ENCODE results near the gene SNX1.

Gene SNX1

DNA sequence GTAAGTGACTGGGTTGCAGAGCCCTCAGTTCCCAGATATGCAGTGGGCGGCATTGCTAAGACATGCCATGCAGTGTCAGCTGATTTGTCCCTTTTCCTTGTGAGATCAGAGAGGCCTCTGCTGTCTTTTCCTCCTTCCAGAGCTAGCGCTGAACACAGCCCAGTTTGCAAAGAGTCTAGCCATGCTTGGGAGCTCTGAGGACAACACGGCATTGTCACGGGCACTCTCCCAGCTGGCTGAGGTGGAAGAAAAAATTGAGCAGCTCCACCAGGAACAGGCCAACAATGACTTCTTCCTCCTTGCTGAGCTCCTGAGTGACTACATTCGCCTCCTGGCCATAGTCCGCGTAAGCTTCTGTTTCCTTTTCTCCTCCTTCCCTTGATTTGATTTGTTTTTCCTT, 35.8 kb downstream of the SNX1 start:
- TF ChIP-seq, protein P1, sequence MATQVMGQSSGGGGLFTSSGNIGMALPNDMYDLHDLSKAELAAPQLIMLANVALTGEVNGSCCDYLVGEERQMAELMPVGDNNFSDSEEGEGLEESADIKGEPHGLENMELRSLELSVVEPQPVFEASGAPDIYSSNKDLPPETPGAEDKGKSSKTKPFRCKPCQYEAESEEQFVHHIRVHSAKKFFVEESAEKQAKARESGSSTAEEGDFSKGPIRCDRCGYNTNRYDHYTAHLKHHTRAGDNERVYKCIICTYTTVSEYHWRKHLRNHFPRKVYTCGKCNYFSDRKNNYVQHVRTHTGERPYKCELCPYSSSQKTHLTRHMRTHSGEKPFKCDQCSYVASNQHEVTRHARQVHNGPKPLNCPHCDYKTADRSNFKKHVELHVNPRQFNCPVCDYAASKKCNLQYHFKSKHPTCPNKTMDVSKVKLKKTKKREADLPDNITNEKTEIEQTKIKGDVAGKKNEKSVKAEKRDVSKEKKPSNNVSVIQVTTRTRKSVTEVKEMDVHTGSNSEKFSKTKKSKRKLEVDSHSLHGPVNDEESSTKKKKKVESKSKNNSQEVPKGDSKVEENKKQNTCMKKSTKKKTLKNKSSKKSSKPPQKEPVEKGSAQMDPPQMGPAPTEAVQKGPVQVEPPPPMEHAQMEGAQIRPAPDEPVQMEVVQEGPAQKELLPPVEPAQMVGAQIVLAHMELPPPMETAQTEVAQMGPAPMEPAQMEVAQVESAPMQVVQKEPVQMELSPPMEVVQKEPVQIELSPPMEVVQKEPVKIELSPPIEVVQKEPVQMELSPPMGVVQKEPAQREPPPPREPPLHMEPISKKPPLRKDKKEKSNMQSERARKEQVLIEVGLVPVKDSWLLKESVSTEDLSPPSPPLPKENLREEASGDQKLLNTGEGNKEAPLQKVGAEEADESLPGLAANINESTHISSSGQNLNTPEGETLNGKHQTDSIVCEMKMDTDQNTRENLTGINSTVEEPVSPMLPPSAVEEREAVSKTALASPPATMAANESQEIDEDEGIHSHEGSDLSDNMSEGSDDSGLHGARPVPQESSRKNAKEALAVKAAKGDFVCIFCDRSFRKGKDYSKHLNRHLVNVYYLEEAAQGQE (IDR thresholded peaks at IDR 0.05; ENCODE audit: insufficient read depth in 1 of 2, low read depth in 2 of 2, low read length in 2 of 2), result no peak
- no peak for TF ChIP-seq FOXP2 (optimal IDR thresholded peaks at IDR 0.05; ENCODE audit: borderline replicate concordance, extremely low read depth, extremely low read length, insufficient read depth)
- TF ChIP-seq SIN3A (IDR thresholded peaks at IDR 0.05; ENCODE audit: borderline replicate concordance, insufficient read depth, low read length), result no peak
- TF ChIP-seq TAF1 (IDR thresholded peaks at IDR 0.05; ENCODE audit: borderline replicate concordance, insufficient read depth, low read length), result no peak
- no peak for TF ChIP-seq POLR2AphosphoS5 (IDR thresholded peaks at IDR 0.05; ENCODE audit: low read depth, low read length)

DNA sequence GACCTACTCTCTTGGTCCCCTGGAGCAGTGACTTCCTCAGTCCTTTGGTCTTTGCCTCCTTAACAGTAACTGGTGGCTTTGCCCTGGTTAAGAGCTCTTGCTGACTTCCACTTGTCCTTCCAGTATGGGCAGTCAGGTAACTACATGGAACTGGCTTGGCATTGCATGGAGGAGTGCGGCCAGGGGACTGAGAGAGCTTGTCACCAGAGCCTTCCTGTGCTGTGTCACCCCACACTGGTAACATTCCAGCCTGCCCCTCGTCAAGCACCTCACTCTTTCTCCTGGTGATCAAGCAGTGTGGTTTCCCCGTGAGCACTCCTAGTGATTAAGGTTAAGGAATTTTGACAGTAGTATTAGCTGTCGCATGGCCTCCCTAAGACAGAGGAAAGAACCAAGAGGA, 36.4 kb downstream of the SNX1 start:
- TF ChIP-seq POLR2AphosphoS5 (IDR thresholded peaks at IDR 0.05; ENCODE audit: low read depth, low read length) (no peak), TAF1 (IDR thresholded peaks at IDR 0.05; ENCODE audit: borderline replicate concordance, insufficient read depth, low read length) (no peak), SIN3A (IDR thresholded peaks at IDR 0.05; ENCODE audit: borderline replicate concordance, insufficient read depth, low read length) (no peak), FOXP2 (optimal IDR thresholded peaks at IDR 0.05; ENCODE audit: borderline replicate concordance, extremely low read depth, extremely low read length, insufficient read depth) (no peak)
- TF ChIP-seq, protein P1 (IDR thresholded peaks at IDR 0.05; ENCODE audit: insufficient read depth in 1 of 2, low read depth in 2 of 2, low read length in 2 of 2), result no peak

DNA sequence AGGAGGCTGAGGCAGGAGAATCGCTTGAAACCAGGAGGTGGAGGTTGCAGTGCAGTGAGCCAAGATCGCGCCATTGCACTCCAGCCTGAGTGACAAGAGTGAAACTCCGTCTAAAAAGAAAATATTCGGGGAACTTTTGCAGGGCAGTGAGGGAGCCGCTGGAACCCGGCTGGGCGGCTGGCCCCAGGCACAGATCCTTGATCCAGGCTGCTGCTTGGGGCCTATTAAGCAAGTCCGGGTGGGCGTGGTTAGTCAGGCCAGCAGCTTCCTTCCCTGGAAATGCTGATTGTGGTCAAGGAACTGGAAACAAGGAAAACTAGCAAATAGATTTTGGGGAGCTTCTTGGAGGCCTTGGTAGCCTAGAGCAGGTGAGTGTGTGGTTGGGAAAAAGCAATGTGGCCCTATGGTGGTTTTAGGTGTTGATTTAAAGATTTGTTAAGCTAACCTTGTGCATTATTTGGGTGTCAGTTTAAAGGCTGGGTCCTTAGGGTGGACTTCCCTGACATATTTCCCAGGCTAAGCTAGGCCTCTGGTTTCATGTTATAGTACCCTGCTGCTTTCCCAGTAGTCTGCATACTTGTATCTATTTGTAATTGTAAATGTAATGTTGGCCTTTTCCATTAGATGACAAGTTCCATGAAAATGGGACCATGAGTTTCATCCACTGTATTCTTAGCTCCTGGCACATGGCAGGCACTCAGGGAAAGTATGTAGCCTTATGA, 38.0 kb downstream of the SNX1 start:
- TF ChIP-seq, protein P1 (IDR thresholded peaks at IDR 0.05; ENCODE audit: insufficient read depth in 1 of 2, low read depth in 2 of 2, low read length in 2 of 2), result no peak
- no peak for TF ChIP-seq POLR2AphosphoS5 (IDR thresholded peaks at IDR 0.05; ENCODE audit: low read depth, low read length)
- no peak for TF ChIP-seq FOXP2 (optimal IDR thresholded peaks at IDR 0.05; ENCODE audit: borderline replicate concordance, extremely low read depth, extremely low read length, insufficient read depth)
- TF ChIP-seq SIN3A (IDR thresholded peaks at IDR 0.05; ENCODE audit: borderline replicate concordance, insufficient read depth, low read length), result no peak
- no peak for TF ChIP-seq TAF1 (IDR thresholded peaks at IDR 0.05; ENCODE audit: borderline replicate concordance, insufficient read depth, low read length)

DNA sequence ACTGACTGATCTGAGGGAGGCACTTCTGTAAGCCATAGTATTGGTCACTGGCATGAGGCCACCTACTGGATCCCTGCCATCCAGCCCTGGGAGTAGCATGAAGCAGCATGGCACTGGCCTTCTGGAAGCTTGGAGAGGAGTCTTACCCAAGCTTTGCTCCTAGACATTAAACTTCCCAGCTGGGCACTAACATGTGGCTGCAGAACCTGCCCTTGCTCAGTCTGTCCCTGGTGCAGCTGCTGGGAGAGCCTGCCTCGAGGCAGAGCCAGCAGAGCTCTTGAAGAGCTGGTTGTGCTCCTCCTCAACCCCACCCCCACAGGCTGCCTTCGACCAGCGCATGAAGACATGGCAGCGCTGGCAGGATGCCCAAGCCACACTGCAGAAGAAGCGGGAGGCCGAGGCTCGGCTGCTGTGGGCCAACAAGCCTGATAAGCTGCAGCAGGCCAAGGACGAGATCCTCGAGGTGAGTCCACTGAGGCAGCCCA, 38.6 kb downstream of the SNX1 start:
- TF ChIP-seq SIN3A (IDR thresholded peaks at IDR 0.05; ENCODE audit: borderline replicate concordance, insufficient read depth, low read length) (no peak), FOXP2 (optimal IDR thresholded peaks at IDR 0.05; ENCODE audit: borderline replicate concordance, extremely low read depth, extremely low read length, insufficient read depth) (no peak), POLR2AphosphoS5 (IDR thresholded peaks at IDR 0.05; ENCODE audit: low read depth, low read length) (no peak)
- TF ChIP-seq, protein P1 (IDR thresholded peaks at IDR 0.05; ENCODE audit: insufficient read depth in 1 of 2, low read depth in 2 of 2, low read length in 2 of 2), result no peak

All from PFSK-1 (cell line).